Spinal cord (tissue), 10 donors: ENCODE measurements around the gene ZNF628. TPM values are rescaled to one million over a fixed set of nuclear protein-coding genes. Genes with fewer than 3 reads are reported as not detected.
A peak's percentile ranks its signal among the peaks of the same experiment; 100 is the strongest.
"Not testable (repeated sequence)": the region's sequence is repeated elsewhere in the genome, so short reads cannot be mapped to it uniquely, and the experiment has no call there.

Experiments used
- DNase-seq, 6 donors: peaks; one replicate each; pipeline versions ENCODE4 v3.0.0 to v3.0.0-alpha.2; 2013 to 2015; ENCODE audit warnings: low spot score in 6 of 6, low read depth in 4 of 6
- H3K27ac ChIP-seq: one replicate; pipeline ENCODE4 v1.5.1; 2013; ENCODE audit warnings: low read depth, low read length, control low read depth
- H3K27me3 ChIP-seq: one replicate; pipeline ENCODE4 v1.6.1; 2013; ENCODE audit warnings: low read length; ENCODE audit not compliant: control insufficient read depth, insufficient read depth
- H3K36me3 ChIP-seq: one replicate; pipeline ENCODE4 v1.6.1; 2013; ENCODE audit warnings: low read length; ENCODE audit not compliant: control insufficient read depth, insufficient read depth
- H3K4me1 ChIP-seq: one replicate; pipeline ENCODE4 v1.6.1; 2013; ENCODE audit warnings: low read length; ENCODE audit not compliant: control insufficient read depth, insufficient read depth
- H3K4me3 ChIP-seq: one replicate; pipeline ENCODE4 v1.5.1; 2013; ENCODE audit warnings: low read depth, low read length, control low read depth
- H3K9me3 ChIP-seq: one replicate; pipeline ENCODE4 v1.6.1; 2013; ENCODE audit warnings: low read length; ENCODE audit not compliant: control insufficient read depth, insufficient read depth
- WGBS: methylation state at CpG from one replicate; pipeline ENCODE4 v1.1.5; 2013; ENCODE audit warnings: missing lambda C conversion rate; ENCODE audit not compliant: insufficient coverage; 5-methylcytosine and 5-hydroxymethylcytosine counted together
- polyA plus RNA-seq, 2 donors: library from polyadenylated mRNA; unstranded; fragments of 120-200 nt; gene quantifications; one replicate each; pipeline ENCODE4 v1.2.1, GENCODE V29; 2013; ENCODE audit not compliant: insufficient read length in 2 of 2
- total RNA-seq, 2 donors: library from RNA; depleted of rRNA in 1 of 2; stranded (reverse); fragments of 120-200 nt in 1 of 2; fragments of >200 nt in 1 of 2; gene quantifications; one replicate each; pipeline versions ENCODE4 v1.2.3 to v1.2.4, GENCODE V29; 2013 to 2014
- donor health status: healthy.

Gene ZNF628
- total and polyA plus RNA-seq, 4 donors, result 1.5 to 6.6 (median 3.7) TPM

GRCh38 chr19:55494172-55494761, 17.9 kb downstream of the ZNF628 start:
- Histone ChIP-seq H3K27me3 (peaks cover 6% of the 10 kb centered on the region), H3K27ac (peak overlapping the region; percentile 25), H3K4me1 (peaks cover 17% of the 10 kb centered on the region), H3K36me3 (peaks cover 12% of the 10 kb centered on the region), H3K4me3 (peak overlapping the region; percentile 21), H3K9me3 (no peaks in the 10 kb centered on the region)
- no peak for DNase-seq
- 52% methylated on average over 15 of the region's 22 CpGs for WGBS

GRCh38 chr19:55495646-55496349, 19.4 kb downstream of the ZNF628 start:
- no peak overlapping the region for H3K27ac ChIP-seq
- peaks cover 13% of the 10 kb centered on the region for H3K36me3 ChIP-seq
- H3K27me3 ChIP-seq, result peaks cover 6% of the 10 kb centered on the region
- WGBS, result 80% methylated on average over 9 of the region's 11 CpGs
- no peaks in the 10 kb centered on the region for H3K9me3 ChIP-seq
- peaks cover 17% of the 10 kb centered on the region for H3K4me1 ChIP-seq
- DNase-seq, result no peak
- H3K4me3 ChIP-seq, result no peak overlapping the region

GRCh38 chr19:55496820-55497219, 20.4 kb downstream of the ZNF628 start:
- peaks cover 12% of the 10 kb centered on the region for H3K4me1 ChIP-seq
- H3K4me3 ChIP-seq, H3K36me3 ChIP-seq, DNase-seq, H3K27ac ChIP-seq, H3K27me3 ChIP-seq, H3K9me3 ChIP-seq: not testable (repeated sequence)
- 85% methylated on average over 8 of the region's 10 CpGs for WGBS

GRCh38 chr19:55497763-55498162, 21.3 kb downstream of the ZNF628 start:
- H3K4me3 ChIP-seq, result no peak overlapping the region
- peaks cover 8% of the 10 kb centered on the region for H3K36me3 ChIP-seq
- peaks cover 6% of the 10 kb centered on the region for H3K27me3 ChIP-seq
- peaks cover 12% of the 10 kb centered on the region for H3K4me1 ChIP-seq
- no peaks in the 10 kb centered on the region for H3K9me3 ChIP-seq
- H3K27ac ChIP-seq, result no peak overlapping the region
- 89% methylated on average over 12 of the region's 13 CpGs for WGBS
- DNase-seq, result no peak

GRCh38 chr19:55498246-55498840, 21.9 kb downstream of the ZNF628 start:
- H3K36me3 ChIP-seq, result peaks cover 8% of the 10 kb centered on the region
- no peak overlapping the region for H3K4me3 ChIP-seq
- no peaks in the 10 kb centered on the region for H3K9me3 ChIP-seq
- no peak overlapping the region for H3K27ac ChIP-seq
- peaks cover 12% of the 10 kb centered on the region for H3K4me1 ChIP-seq
- no CpG with 5 or more reads among the region's 2 CpGs for WGBS
- peaks cover 3% of the 10 kb centered on the region for H3K27me3 ChIP-seq
- DNase-seq, result peak in 1 of 6 donors; percentile 52

- 93% methylated on average over 19 of the region's 26 CpGs for WGBS
- DNase-seq, result no peak
- Histone ChIP-seq H3K9me3 (no peaks in the 10 kb centered on the region), H3K4me3 (no peak overlapping the region), H3K36me3 (peaks cover 8% of the 10 kb centered on the region), H3K4me1 (peaks cover 15% of the 10 kb centered on the region), H3K27ac (no peak overlapping the region), H3K27me3 (no peaks in the 10 kb centered on the region)
Measured at GRCh38 chr19:55500368-55500952, 24.0 kb downstream of the ZNF628 start.

GRCh38 chr19:55502197-55502952, 26.0 kb downstream of the ZNF628 start:
- Histone ChIP-seq H3K4me3 (no peak overlapping the region), H3K27ac (no peak overlapping the region), H3K27me3 (no peaks in the 10 kb centered on the region), H3K36me3 (peaks cover 8% of the 10 kb centered on the region), H3K9me3 (no peaks in the 10 kb centered on the region), H3K4me1 (peaks cover 15% of the 10 kb centered on the region)
- WGBS, result 95% methylated on average over 9 of the region's 9 CpGs
- DNase-seq, result no peak

- no peak for DNase-seq
- no peaks in the 10 kb centered on the region for H3K9me3 ChIP-seq
- WGBS, result 80% methylated on average over 17 of the region's 17 CpGs
- H3K4me3 ChIP-seq, result no peak overlapping the region
- H3K27me3 ChIP-seq, result no peaks in the 10 kb centered on the region
- peaks cover 8% of the 10 kb centered on the region for H3K36me3 ChIP-seq
- H3K27ac ChIP-seq, result no peak overlapping the region
- peaks cover 15% of the 10 kb centered on the region for H3K4me1 ChIP-seq
Measured at GRCh38 chr19:55503157-55503501, 26.7 kb downstream of the ZNF628 start.

- H3K27ac ChIP-seq, result peak overlapping the region; percentile 52
- H3K36me3 ChIP-seq, result peaks cover 8% of the 10 kb centered on the region
- 8% methylated on average over 64 of the region's 64 CpGs for WGBS
- H3K27me3 ChIP-seq, result no peaks in the 10 kb centered on the region
- DNase-seq, result peak; percentile 78 to 97 (median 86)
- peaks cover 15% of the 10 kb centered on the region for H3K4me1 ChIP-seq
- peak overlapping the region; percentile 46 for H3K4me3 ChIP-seq
- H3K9me3 ChIP-seq, result no peaks in the 10 kb centered on the region
Measured at GRCh38 chr19:55503502-55504251, 27.3 kb downstream of the ZNF628 start.
